Thoracic aorta (tissue), 2 donors: ENCODE data around the gene PAMR1. TPM values are rescaled to one million over a fixed set of nuclear protein-coding genes. Genes with fewer than 3 reads are reported as not detected.

Experiments
- ATAC-seq: fragments of 150-250 bp; one replicate; pipeline ENCODE4 v1.8.0; 2017; ENCODE audit warnings: low read depth; ENCODE audit not compliant: insufficient number of reproducible peaks, low FRiP score
- DNase-seq: peaks from one replicate; pipeline ENCODE4 v3.0.0-alpha.2; 2020; ENCODE audit warnings: low spot score
- H3K27ac ChIP-seq, 2 donors: fragments of 200-600 bp; sonication (generic); 1 replicate in 1 of 2; 2 replicates in 1 of 2; pipeline ENCODE4 v1.5.1; 2016; ENCODE audit warnings: mild to moderate bottlenecking in 2 of 2, moderate library complexity in 2 of 2
- H3K27me3 ChIP-seq: fragments of 200-600 bp; sonication (generic); replicated peaks from 2 replicates; pipeline ENCODE4 v1.6.0; 2016; ENCODE audit warnings: mild to moderate bottlenecking; ENCODE audit not compliant: insufficient read depth
- H3K36me3 ChIP-seq: fragments of 200-600 bp; sonication (generic); one replicate; pipeline ENCODE4 v1.5.1; 2016
- H3K4me1 ChIP-seq, 2 donors: fragments of 200-600 bp; sonication (generic); 1 replicate in 1 of 2; 2 replicates in 1 of 2; pipeline versions ENCODE4 v1.5.1 to v1.6.0; 2016; ENCODE audit warnings: low read depth in 2 of 2, mild to moderate bottlenecking in 1 of 2; ENCODE audit not compliant: control insufficient read depth in 1 of 2
- H3K4me3 ChIP-seq: fragments of 200-600 bp; sonication (generic); 2 replicates; pipeline ENCODE4 v1.5.1; 2016; ENCODE audit warnings: mild to moderate bottlenecking
- H3K9me3 ChIP-seq: fragments of 200-600 bp; sonication (generic); 2 replicates; pipeline ENCODE4 v1.5.1; 2016
- total RNA-seq, 2 donors: library from RNA; depleted of rRNA; stranded (reverse); fragments of >200 nt; gene quantifications; one replicate each; pipeline versions ENCODE4 v1.1.0 to v1.2.3, GENCODE V29; 2016
- TF ChIP-seq, protein P1 (sequence below): fragments of 200-600 bp; sonication (generic); IDR thresholded peaks from one replicate; pipeline ENCODE4 v1.5.1; 2019; ENCODE audit warnings: antibody characterized with exemption

Gene PAMR1
- total RNA-seq, 2 donors from 2014 or later: 4.3 TPM; not detected in 1

DNA sequence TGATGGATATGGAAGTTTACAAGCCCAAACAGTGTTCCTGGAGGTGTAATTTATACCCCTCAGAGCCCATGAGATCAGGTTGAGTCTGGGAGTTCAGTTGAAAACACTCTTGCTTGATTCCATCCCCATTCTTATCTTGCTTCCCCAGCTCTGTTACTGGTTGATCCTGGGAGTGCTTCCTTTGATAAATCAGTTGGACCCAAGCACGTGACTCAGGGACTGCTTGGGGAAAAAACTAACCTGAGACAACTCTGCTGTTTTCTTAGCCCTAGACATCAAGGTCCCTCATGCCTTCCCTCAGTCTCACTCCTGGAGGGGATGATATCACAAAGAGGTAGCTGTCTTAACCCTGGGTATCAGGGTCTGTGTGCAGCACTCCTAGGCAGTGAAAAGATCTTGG, 71.1 kb downstream of the PAMR1 start:
- no peak for ATAC-seq
- H3K27me3 ChIP-seq: no peaks in the 10 kb centered on the region
- no peak overlapping the region for H3K27ac ChIP-seq
- DNase-seq: no peak
- no peaks in the 10 kb centered on the region for H3K4me1 ChIP-seq
- H3K9me3 ChIP-seq: no peaks in the 10 kb centered on the region
- no peak overlapping the region for H3K4me3 ChIP-seq
- H3K36me3 ChIP-seq: no peaks in the 10 kb centered on the region
- TF ChIP-seq, protein P1, sequence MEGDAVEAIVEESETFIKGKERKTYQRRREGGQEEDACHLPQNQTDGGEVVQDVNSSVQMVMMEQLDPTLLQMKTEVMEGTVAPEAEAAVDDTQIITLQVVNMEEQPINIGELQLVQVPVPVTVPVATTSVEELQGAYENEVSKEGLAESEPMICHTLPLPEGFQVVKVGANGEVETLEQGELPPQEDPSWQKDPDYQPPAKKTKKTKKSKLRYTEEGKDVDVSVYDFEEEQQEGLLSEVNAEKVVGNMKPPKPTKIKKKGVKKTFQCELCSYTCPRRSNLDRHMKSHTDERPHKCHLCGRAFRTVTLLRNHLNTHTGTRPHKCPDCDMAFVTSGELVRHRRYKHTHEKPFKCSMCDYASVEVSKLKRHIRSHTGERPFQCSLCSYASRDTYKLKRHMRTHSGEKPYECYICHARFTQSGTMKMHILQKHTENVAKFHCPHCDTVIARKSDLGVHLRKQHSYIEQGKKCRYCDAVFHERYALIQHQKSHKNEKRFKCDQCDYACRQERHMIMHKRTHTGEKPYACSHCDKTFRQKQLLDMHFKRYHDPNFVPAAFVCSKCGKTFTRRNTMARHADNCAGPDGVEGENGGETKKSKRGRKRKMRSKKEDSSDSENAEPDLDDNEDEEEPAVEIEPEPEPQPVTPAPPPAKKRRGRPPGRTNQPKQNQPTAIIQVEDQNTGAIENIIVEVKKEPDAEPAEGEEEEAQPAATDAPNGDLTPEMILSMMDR: no peak

DNA sequence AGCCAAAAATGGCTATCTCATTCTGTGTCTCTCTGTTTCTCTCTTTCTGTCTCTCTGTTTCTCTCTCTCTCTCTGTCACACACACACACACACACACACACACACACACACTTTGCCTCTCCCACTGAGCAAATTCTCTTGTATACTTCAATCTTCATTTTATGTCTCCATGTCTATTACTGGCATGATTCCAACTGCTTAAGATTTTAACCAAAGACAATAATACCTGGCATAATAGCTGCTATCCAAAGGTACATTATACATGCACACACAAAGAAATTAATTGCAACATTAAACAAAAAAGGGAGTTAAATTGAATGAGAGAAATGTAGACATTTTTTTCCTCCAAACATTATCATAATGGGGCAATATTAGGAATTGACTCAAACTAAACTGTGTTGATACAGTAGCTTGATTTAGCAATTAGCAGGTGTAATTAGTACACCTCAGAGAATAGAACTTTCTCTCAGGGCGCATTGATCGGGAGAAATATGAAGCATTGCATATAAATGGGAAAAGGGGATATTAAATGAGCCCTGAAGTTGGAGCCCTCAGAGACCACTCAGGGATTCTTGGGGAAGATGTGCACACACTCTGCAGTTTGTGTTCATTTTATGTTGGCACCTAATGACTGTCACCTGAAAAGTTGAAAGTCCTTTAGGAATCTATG, 88.7 kb downstream of the PAMR1 start:
- H3K27me3 ChIP-seq: no peaks in the 10 kb centered on the region
- DNase-seq (no peak), ATAC-seq (no peak)
- H3K4me3 ChIP-seq: no peak overlapping the region
- no peak overlapping the region for H3K27ac ChIP-seq
- H3K36me3 ChIP-seq: no peaks in the 10 kb centered on the region
- H3K9me3 ChIP-seq: no peaks in the 10 kb centered on the region
- H3K4me1 ChIP-seq: no peaks in the 10 kb centered on the region
- TF ChIP-seq, protein P1: no peak

DNA sequence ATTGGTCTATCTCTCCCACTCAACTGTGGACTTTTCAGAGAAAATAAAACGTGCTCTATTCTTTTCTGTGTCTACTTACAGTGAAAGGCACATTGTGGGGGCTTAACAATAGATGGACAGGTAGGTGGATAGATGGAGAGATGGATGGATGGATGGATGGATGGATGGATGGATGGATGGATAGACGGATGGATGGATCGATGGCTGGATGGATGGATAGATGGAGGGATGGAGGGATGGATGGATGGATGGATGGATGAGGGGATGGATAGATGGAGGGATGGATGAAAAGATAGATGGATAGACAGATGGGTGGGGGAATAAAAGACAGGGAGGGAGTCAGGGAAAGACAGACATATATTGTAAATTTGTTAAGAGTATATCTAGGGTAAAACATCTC, 91.8 kb downstream of the PAMR1 start:
- Histone ChIP-seq H3K27ac (no peak overlapping the region), H3K27me3 (no peaks in the 10 kb centered on the region), H3K4me1 (no peaks in the 10 kb centered on the region), H3K36me3 (no peaks in the 10 kb centered on the region), H3K9me3 (no peaks in the 10 kb centered on the region), H3K4me3 (no peak overlapping the region)
- TF ChIP-seq, protein P1: no peak
- DNase-seq (no peak), ATAC-seq (no peak)

- Histone ChIP-seq H3K4me3 (no peak overlapping the region), H3K36me3 (no peaks in the 10 kb centered on the region), H3K9me3 (no peaks in the 10 kb centered on the region), H3K27ac (no peak overlapping the region), H3K27me3 (no peaks in the 10 kb centered on the region), H3K4me1 (peaks cover 0 to 2% of the 10 kb centered on the region in 2 donors)
- TF ChIP-seq, protein P1: no peak
- ATAC-seq (no peak), DNase-seq (no peak)
These were observed 93.0 kb downstream of the PAMR1 start for GRCh38 chr11:35432464-35432863.

DNA sequence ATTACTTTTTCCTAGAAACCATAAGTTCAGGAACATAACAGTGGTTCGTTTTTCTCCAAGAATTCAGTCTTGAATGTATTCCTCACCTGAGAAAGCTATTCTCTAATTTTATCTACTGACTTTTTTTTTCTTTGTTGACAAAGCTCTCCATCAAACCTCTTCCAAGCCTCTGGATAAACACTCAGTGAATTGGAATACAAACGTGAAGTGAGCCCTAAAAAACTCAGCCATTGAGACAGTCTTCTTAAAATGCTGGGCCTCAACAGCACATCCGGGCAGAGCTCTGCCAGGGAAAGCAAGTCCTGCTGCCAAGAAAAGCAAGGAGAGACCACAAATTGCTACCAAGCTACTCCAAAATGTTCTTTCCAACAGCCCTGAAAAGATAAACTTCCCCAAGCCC, 98.3 kb downstream of the PAMR1 start:
- Histone ChIP-seq H3K36me3 (no peaks in the 10 kb centered on the region), H3K9me3 (no peaks in the 10 kb centered on the region), H3K27me3 (no peaks in the 10 kb centered on the region), H3K4me1 (peaks cover 0 to 24% of the 10 kb centered on the region in 2 donors), H3K27ac (no peak overlapping the region), H3K4me3 (no peak overlapping the region)
- ATAC-seq (no peak), DNase-seq (no peak)
- TF ChIP-seq, protein P1: no peak
